ENCODE measurements around the gene USP20.

USP20 gene

DNA sequence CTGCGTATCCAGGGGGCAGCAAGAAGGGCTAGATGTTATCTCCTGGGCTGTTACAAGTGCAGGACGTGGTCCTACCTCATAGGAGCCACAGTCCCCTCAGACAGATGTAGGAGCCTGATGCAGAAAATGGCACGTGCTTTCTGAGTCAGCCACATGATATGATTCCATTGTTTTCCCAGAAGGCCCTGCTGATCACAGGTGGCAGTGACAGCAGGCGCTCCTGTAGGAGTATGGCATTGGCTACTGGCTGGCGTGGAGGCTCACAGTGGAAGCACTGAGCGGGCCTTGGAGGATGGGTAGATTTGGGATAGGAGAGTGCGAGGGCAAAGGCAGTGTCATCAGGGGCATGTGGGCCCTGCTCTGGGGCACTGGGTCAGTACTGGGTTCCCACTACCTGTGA lies 21.9 kb downstream of the USP20 start:
- H3K9me3 ChIP-seq (ENCODE audit: severe bottlenecking) = no peaks in the 10 kb centered on the region
- no peak overlapping the region for H3K4me3 ChIP-seq (ENCODE audit: severe bottlenecking)
- H3K36me3 ChIP-seq (ENCODE audit: low read depth) = peaks cover 9% of the 10 kb centered on the region; the same call in 1 of the 2 replicates
- TF ChIP-seq, protein P1, sequence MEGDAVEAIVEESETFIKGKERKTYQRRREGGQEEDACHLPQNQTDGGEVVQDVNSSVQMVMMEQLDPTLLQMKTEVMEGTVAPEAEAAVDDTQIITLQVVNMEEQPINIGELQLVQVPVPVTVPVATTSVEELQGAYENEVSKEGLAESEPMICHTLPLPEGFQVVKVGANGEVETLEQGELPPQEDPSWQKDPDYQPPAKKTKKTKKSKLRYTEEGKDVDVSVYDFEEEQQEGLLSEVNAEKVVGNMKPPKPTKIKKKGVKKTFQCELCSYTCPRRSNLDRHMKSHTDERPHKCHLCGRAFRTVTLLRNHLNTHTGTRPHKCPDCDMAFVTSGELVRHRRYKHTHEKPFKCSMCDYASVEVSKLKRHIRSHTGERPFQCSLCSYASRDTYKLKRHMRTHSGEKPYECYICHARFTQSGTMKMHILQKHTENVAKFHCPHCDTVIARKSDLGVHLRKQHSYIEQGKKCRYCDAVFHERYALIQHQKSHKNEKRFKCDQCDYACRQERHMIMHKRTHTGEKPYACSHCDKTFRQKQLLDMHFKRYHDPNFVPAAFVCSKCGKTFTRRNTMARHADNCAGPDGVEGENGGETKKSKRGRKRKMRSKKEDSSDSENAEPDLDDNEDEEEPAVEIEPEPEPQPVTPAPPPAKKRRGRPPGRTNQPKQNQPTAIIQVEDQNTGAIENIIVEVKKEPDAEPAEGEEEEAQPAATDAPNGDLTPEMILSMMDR (IDR thresholded peaks at IDR 0.05; ENCODE audit: poor library complexity, severe bottlenecking) = no peak
- DNase-seq (ENCODE audit: low spot score) (no peak), ATAC-seq (ENCODE audit: low read depth) (no peak)
- no peaks in the 10 kb centered on the region for H3K4me1 ChIP-seq (ENCODE audit: insufficient read depth, poor library complexity, severe bottlenecking)
- H3K27ac ChIP-seq (ENCODE audit: poor library complexity, severe bottlenecking) = no peak overlapping the region
- H3K27me3 ChIP-seq (ENCODE audit: insufficient read depth, poor library complexity, severe bottlenecking) = no peaks in the 10 kb centered on the region

- Histone ChIP-seq H3K4me1 (ENCODE audit: insufficient read depth, poor library complexity, severe bottlenecking) (peaks cover 10% of the 10 kb centered on the region), H3K27ac (ENCODE audit: poor library complexity, severe bottlenecking) (no peak overlapping the region), H3K4me3 (ENCODE audit: severe bottlenecking) (no peak overlapping the region), H3K36me3 (ENCODE audit: low read depth) (peaks cover 5% of the 10 kb centered on the region; the same call in 1 of the 2 replicates), H3K27me3 (ENCODE audit: insufficient read depth, poor library complexity, severe bottlenecking) (no peaks in the 10 kb centered on the region), H3K9me3 (ENCODE audit: severe bottlenecking) (no peaks in the 10 kb centered on the region)
- TF ChIP-seq, protein P1 (IDR thresholded peaks at IDR 0.05; ENCODE audit: poor library complexity, severe bottlenecking) = no peak
- ATAC-seq (ENCODE audit: low read depth) = no peak
- no peak for DNase-seq (ENCODE audit: low spot score)
Observed at GRCh38 chr9:129858167-129858962, 23.1 kb downstream of the USP20 start.

- Histone ChIP-seq H3K9me3 (ENCODE audit: severe bottlenecking) (no peaks in the 10 kb centered on the region), H3K4me3 (ENCODE audit: severe bottlenecking) (no peak overlapping the region), H3K4me1 (ENCODE audit: insufficient read depth, poor library complexity, severe bottlenecking) (peaks cover 12% of the 10 kb centered on the region), H3K27ac (ENCODE audit: poor library complexity, severe bottlenecking) (no peak overlapping the region), H3K27me3 (ENCODE audit: insufficient read depth, poor library complexity, severe bottlenecking) (no peaks in the 10 kb centered on the region), H3K36me3 (ENCODE audit: low read depth) (peaks cover 11% of the 10 kb centered on the region)
- no peak for ATAC-seq (ENCODE audit: low read depth)
- TF ChIP-seq, protein P1 (IDR thresholded peaks at IDR 0.05; ENCODE audit: poor library complexity, severe bottlenecking) = no peak
- DNase-seq (ENCODE audit: low spot score) = no peak
Observed at GRCh38 chr9:129860653-129861446, 25.6 kb downstream of the USP20 start.

- ATAC-seq (ENCODE audit: low read depth) (no peak), DNase-seq (ENCODE audit: low spot score) (no peak)
- Histone ChIP-seq H3K4me3 (ENCODE audit: severe bottlenecking) (no peak overlapping the region), H3K4me1 (ENCODE audit: insufficient read depth, poor library complexity, severe bottlenecking) (peaks cover 12% of the 10 kb centered on the region), H3K27ac (ENCODE audit: poor library complexity, severe bottlenecking) (no peak overlapping the region), H3K36me3 (ENCODE audit: low read depth) (peaks cover 11% of the 10 kb centered on the region), H3K9me3 (ENCODE audit: severe bottlenecking) (no peaks in the 10 kb centered on the region), H3K27me3 (ENCODE audit: insufficient read depth, poor library complexity, severe bottlenecking) (no peaks in the 10 kb centered on the region)
- TF ChIP-seq, protein P1 (IDR thresholded peaks at IDR 0.05; ENCODE audit: poor library complexity, severe bottlenecking) = no peak
Observed at GRCh38 chr9:129861447-129861827, 26.2 kb downstream of the USP20 start.
